Activated naive CD4-positive, alpha-beta T cell treated with anti-CD3 and anti-CD28 coated beads, Interleukin-2, amount 50 U/mL, for 72 hours (primary cell): Measurements from ENCODE around the gene EIF2S1. TPM values are rescaled to one million over a fixed set of nuclear protein-coding genes. Genes with fewer than 3 reads are reported as not detected.

Experiments
- ATAC-seq, 2 donors: fragments of 150-1000 bp; cut with Tn5 transposase; 2 replicates each; pipeline ENCODE4 v1.10.0; 2021; ENCODE audit warnings: mild to moderate bottlenecking in 2 of 2, moderate library complexity in 2 of 2
- DNase-seq, 2 donors: peaks; one replicate each; pipeline ENCODE4 v3.0.0; 2021 to 2022; ENCODE audit warnings: low spot score in 2 of 2
- H3K27ac Mint-ChIP-seq, 2 donors: one replicate each; pipeline ENCODE4 v1.8.0; 2022; ENCODE audit warnings: mild to moderate bottlenecking in 2 of 2, mixed read lengths in 2 of 2
- H3K36me3 Mint-ChIP-seq, 2 donors: one replicate each; pipeline ENCODE4 v1.8.0; 2022; ENCODE audit warnings: mixed read lengths in 2 of 2
- H3K9me3 Mint-ChIP-seq, 2 donors: one replicate each; pipeline ENCODE4 v1.8.0; 2022; ENCODE audit warnings: mixed read lengths in 2 of 2
- total RNA-seq, 2 donors: library from RNA; stranded (reverse); gene quantifications; one replicate each; pipeline ENCODE4 v1.2.3, GENCODE V29; 2022

EIF2S1 gene
- total RNA-seq, 2 donors from 2014 or later: 139 to 176 TPM

DNA sequence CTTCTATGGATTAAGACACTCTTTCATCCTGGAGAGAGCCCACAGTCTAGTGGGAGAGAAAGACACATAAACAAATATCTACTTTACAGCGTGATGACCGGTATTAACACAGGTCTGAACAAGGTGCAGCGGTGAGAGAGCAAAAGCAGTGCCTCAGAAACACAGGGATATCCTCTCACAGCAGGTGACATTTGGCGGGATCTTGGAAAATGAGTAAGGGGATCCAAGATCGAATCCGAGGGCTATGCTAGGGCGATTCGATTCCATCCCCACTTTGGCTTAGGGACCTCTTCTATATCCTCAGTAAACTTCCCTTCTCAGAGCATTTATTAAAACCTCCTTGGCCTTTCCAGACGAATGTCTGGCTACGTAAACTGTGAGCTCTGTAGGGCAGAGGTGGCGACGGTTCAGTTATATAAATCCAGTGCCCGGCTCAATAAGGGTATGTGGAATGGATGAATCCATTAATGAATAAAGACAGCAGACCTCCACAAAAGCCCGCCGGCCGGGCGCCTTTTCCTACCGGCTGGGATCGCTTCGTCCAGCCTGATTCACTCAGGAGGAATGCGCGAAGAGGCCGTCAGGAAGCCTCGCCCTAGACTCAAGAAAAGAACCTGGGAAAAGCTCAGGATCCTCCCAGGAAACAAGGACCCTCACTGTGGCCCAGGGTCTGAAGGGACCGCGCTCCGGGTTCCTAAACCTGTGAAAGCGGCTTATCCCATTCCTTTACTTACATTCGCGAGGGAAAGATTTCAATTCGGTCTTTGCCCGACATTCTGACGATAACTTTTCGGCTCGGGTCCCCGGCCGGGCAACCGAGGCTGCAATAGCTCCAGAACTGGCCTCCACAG lies 979 bp upstream of the EIF2S1 start:
- H3K9me3 Mint-ChIP-seq: no peaks in the 10 kb centered on the region
- DNase-seq (no peak), ATAC-seq (no peak)
- H3K27ac Mint-ChIP-seq: peak overlapping the region; percentile 96 to 99
- H3K36me3 Mint-ChIP-seq: peaks cover 22 to 24% of the 10 kb centered on the region in 2 donors

DNA sequence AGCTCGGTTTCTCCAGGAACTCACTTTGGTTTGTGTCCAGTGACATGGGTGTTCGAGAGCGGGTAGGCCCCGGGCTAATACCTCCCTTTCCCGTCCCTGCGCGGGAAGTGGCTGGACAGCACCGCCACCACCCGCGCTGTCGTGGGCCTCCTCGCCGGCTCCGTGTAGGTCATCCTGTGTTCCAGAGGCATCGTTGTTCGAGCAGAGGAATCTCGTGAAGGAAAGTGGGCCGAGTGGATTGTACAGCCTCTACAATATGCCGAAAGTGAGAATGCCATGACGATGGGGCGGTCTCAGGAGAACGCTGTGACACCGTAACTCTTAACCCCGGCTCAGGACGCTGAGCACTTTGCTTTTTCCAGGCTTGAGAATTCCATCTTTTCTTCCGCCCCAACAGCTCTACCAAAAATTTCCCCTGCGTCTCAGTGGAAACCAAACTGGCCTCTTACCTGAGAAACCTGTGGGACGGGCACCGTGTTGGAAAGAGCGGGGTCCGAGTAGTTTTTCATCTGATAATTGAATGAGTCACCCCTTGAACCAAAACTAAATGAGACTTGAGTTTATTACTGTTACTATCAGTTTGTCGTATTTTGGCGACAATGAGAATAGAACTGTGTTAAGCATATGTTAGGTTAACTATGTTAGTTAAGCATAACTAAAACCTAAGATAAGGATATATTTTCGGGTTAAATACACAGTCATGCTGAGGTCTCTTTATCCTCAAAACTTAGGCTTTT lies 510 bp downstream of the EIF2S1 start:
- Mint-ChIP-seq H3K27ac (peak overlapping the region; percentile 96 to 99), H3K9me3 (no peaks in the 10 kb centered on the region), H3K36me3 (peaks cover 22 to 39% of the 10 kb centered on the region in 2 donors)
- DNase-seq (no peak), ATAC-seq (peak; percentile 28 to 50)

DNA sequence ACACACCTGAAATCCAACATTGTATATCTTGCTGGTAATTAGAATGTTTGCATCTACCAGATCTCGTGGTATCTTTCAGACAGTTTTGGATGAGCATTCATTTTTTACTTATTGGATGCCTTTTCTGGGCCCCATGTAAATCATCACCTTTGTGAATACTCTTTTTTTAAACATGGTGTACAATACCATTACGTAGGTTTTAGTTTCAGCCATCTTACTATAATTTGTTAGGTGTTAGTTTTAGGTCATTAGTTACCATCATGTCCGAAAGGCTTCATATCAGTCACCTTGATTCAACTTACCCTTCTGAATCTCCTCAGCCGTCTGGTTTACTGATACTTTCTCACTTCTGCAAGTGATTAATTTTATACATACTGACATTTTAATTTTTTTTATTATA lies 5.3 kb downstream of the EIF2S1 start:
- ATAC-seq (no peak), DNase-seq (no peak)
- Mint-ChIP-seq H3K9me3 (no peaks in the 10 kb centered on the region), H3K36me3 (peaks cover 10 to 42% of the 10 kb centered on the region in 2 donors), H3K27ac (no peak overlapping the region)

DNA sequence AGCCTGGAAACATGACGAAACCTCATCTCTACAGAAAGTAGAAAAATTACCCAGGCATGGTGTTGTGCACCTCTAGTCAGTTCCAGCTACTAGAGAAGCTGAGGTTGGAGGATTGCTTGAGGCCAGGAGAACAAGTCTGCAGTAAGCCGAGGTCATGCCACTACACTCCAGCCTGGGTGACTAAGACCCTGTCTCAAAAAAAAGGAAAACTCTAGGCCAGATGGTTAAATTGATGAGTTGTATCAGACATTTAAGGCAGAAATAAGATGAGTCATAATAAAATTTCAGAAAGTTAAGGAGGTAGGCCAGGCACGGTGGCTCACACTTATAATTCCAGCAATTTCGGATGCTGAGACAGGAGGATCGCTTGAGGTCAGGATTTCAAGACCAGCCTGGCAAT lies 10.7 kb downstream of the EIF2S1 start:
- Mint-ChIP-seq H3K9me3 (no peaks in the 10 kb centered on the region), H3K27ac (peak overlapping the region in 1 of 2 donors; percentile 86), H3K36me3 (peaks cover 5 to 34% of the 10 kb centered on the region in 2 donors)
- peak; percentile 59 to 62 for ATAC-seq
- no peak for DNase-seq

DNA sequence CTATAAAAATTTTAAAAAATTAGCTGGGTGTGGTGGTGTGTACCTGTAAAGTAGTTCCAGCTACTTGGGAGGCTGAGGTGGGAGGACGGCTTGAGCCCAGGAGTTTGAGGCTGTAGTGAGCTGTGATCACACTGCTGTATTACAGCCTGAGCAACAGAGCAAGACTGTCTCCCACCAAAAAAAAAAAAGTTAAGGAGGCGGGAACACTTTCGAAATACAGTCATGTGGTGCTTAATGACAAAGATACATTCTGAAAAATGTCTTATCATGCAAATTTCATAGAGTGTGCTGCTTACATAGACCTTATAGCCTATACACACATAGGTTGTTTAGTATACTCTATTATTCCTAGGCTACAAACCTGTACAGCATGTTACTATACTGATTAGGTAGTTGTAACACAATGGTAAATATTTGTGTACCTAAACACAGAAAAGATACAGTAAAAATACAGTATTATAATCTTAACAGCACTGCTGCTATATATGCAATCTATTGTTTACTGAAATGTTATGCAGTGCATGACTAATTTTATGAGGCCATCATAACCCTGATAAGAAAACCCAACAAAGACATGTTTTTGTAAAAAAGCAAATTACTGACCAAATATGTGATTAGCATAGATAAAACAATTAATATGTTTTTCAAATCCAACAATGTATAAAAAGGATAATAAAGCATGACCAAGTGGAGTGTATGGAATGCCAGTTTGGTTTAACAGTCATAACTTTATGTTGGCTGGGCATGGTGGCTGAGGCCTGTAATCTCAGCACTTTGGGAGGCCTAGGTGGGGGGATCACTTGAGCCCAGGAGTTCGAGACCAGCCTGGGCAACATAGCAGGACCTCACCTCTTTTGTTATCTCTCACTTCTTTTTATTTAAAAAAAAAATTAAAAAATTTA lies 11.4 kb downstream of the EIF2S1 start:
- peak overlapping the region in 1 of 2 donors; percentile 86 for H3K27ac Mint-ChIP-seq
- H3K36me3 Mint-ChIP-seq: peaks cover 5 to 35% of the 10 kb centered on the region in 2 donors
- ATAC-seq (peak in 1 of 2 donors; percentile 24), DNase-seq (no peak)
- no peaks in the 10 kb centered on the region for H3K9me3 Mint-ChIP-seq

DNA sequence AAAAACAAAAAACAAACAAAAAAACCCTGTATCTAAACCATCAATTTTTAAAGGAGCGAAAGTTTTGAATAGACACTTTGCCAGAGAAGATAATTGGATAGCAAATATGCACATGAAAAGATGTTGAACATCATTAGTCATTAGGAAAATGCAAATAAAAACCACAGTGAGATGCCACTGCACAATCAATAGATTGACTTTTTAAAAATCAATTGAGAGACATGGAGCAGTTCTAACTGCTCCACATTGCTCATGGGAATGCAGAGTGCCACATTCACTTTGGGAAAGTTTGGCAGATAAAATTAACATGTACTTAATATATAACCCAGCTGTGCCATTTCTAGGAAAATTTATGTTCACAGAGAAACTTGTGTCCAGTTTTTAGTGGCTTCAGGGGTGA lies 12.7 kb downstream of the EIF2S1 start:
- peaks cover 5 to 42% of the 10 kb centered on the region in 2 donors for H3K36me3 Mint-ChIP-seq
- H3K9me3 Mint-ChIP-seq: no peaks in the 10 kb centered on the region
- H3K27ac Mint-ChIP-seq: peak overlapping the region in 1 of 2 donors; percentile 77
- ATAC-seq (peak in 1 of 2 donors; percentile 5), DNase-seq (no peak)

DNA sequence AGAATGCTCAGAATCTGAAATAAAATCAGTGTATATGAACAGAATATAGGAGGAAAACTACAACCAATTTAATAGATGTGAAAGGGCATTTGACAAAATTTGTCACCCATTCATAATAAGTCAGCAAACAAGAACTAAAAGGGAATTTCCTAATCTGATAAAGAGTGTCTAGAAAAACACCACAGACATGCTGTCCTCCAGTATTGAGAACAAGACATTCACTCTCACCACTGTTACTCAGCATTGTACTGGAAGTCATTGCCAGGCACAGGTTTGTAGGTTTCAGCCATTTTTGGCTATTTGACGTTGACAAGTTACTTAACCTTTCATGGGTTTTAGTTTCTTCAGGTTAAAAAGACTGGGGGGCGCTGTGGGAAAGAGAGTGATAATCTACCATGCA lies 13.2 kb downstream of the EIF2S1 start:
- ATAC-seq: peak; percentile 90 to 92
- DNase-seq: no peak
- Mint-ChIP-seq H3K9me3 (no peaks in the 10 kb centered on the region), H3K27ac (peak overlapping the region; percentile 77 to 79), H3K36me3 (peaks cover 5 to 43% of the 10 kb centered on the region in 2 donors)

DNA sequence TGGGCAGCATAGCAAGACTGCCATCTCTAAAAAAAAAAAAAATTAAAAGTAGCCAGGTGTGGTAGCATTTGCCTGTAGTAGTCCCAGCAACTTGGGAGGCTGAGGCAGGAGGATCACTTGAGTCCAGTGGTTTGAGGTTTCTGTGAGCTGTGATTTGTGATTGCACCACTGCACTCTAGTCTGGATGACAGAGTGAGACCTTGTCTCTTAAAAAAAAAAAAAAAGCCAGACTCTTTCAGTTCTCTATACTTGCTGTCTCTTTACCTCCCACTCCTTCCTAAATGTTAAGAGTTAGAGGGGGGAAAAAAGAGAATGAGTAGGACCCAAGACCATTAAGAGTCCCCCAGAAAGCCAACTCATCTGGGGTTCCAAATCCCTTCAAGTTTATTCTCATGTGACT lies 17.8 kb downstream of the EIF2S1 start:
- Mint-ChIP-seq H3K27ac (peak overlapping the region in 1 of 2 donors; percentile 44), H3K9me3 (no peaks in the 10 kb centered on the region), H3K36me3 (peaks cover 16 to 43% of the 10 kb centered on the region in 2 donors)
- ATAC-seq: peak in 1 of 2 donors; percentile 42
- no peak for DNase-seq

DNA sequence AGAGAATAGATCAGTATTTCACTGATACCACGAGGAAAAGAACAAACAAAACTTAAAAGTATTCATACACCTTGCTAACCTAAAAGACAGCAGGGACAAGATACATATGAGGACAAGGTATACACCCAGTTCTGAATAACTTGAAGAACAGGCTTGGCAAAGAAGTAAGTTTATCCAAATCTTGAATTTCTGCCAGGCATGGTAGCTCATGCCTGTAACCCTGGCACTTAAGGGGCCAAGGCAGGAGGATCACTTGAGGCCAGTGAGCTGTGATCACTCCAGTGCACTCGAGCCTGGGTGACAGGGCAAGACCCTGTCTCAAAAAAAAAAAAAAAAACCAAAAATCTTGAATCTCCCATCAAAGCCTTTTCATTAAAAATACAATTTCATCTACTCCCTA lies 25.0 kb downstream of the EIF2S1 start:
- no peaks in the 10 kb centered on the region for H3K9me3 Mint-ChIP-seq
- no peak for DNase-seq
- H3K36me3 Mint-ChIP-seq: peaks cover 15 to 28% of the 10 kb centered on the region in 2 donors
- no peak for ATAC-seq
- H3K27ac Mint-ChIP-seq: no peak overlapping the region

DNA sequence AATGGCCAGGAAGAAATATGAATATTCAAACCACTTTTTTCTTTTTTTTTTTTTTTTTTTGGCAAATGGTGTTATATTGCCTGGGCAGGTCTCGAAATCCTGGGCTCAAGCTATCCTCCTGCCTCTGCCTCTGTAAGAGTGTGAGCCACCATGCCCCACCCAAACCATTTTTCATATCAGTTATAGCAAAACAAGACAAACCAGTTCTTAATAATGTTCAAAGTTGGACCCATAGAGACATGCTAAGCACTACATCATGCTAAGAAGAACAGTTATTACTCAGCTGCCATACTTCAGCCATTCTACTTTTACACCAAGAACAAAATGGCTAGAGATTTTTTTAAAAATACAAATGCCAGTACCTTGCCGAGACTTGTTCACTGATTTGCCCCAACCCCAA lies 25.5 kb downstream of the EIF2S1 start:
- Mint-ChIP-seq H3K27ac (no peak overlapping the region), H3K9me3 (no peaks in the 10 kb centered on the region), H3K36me3 (peaks cover 15 to 28% of the 10 kb centered on the region in 2 donors)
- no peak for DNase-seq
- ATAC-seq: no peak

DNA sequence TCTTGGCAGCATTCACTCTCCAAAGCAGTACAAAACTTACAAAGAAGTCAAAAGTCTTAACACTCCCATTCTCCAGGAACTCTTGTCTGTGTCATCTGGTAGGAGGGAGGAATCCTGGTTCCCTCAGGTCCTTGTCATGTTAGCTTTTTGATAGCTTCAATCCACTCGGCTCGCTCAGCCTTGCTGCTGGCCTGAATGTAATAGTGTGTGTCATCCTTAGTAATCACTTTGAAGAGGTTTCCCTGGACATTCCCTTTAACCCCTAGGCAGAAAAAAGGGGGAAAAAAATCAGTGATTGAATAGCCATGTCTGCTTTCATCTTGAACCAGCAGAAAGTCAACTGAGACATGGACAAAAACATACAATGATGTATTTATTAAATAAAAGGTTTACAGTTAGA lies 27.1 kb downstream of the EIF2S1 start:
- Mint-ChIP-seq H3K9me3 (no peaks in the 10 kb centered on the region), H3K27ac (no peak overlapping the region), H3K36me3 (peaks cover 8 to 19% of the 10 kb centered on the region in 2 donors)
- DNase-seq (no peak), ATAC-seq (no peak)

DNA sequence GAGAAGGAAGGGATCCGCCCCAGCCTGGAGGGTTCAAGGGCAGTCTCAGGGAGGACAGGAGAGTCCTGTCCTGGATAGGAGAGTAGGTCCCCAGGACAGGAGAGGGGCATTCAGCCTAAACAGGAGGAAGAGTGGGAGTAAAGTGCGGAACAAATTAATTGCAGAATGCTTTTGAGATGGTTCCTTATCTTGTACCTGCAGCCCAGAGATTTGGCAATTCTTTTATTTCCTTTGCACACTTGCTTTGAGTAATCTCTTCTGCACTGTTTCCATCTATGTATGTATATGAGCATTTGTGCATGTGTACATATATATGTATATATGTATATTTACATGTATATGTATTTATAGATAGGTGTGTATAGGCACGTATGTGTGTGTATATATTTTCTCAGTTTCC lies 29.1 kb downstream of the EIF2S1 start:
- DNase-seq: no peak
- no peak for ATAC-seq
- H3K27ac Mint-ChIP-seq: no peak overlapping the region
- H3K36me3 Mint-ChIP-seq: peaks cover 4 to 14% of the 10 kb centered on the region in 2 donors
- no peaks in the 10 kb centered on the region for H3K9me3 Mint-ChIP-seq

DNA sequence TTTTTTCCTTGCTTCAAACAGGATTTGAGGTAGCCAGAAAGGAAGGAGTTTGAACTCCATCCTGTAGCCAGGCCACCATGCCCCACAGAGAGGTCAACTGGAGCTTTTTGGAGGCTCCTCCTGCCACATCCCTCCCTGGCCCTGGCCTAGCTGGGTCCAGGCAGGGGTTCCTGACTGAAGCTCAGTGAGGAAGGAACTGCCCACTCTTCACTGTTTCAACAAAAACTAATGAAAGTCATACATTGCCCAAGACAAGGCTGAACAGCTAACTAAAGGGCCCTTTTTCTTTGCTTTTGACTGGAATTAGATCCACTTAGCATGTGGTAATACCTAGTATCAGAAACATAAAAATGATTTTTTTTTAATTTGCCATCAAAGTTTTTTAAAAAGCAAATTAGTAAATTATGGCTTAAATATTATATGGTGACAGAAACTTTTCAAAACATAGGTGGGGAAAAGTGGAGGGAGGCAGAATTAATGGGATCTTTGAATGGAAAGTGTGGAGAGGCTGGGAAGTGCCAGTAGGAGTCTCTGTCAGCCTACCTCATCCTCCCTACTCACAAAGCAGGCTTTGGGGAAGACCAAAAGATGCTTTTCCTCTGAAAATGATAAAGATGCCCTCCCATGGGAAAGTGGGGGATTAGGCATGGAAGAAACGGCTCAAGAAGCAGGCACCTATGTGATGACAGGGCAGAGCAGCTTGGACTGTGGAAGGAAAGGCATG lies 29.8 kb downstream of the EIF2S1 start:
- Mint-ChIP-seq H3K27ac (peak overlapping the region in 1 of 2 donors; percentile 15), H3K36me3 (peaks cover 4 to 7% of the 10 kb centered on the region in 2 donors), H3K9me3 (no peaks in the 10 kb centered on the region)
- DNase-seq (no peak), ATAC-seq (no peak)

DNA sequence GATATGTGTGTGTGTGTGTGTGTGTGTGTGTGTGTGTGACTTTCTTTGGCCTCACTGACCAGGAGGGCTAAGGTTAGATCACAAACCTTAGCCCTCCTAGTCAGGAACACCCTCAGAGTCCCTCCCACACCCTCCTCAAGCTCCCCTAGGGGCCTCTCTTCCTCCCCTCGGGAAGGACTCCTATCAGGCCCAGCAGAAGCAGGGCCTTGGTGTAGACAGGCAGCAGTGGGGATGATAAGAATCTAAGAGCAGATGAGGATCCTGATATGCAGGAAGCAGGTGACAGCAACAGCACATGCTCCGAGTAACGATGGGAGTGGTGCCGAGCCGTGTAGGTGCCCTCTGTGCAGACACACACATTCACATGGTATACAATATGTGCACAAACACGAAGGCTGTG lies 31.1 kb downstream of the EIF2S1 start:
- H3K27ac Mint-ChIP-seq: no peak overlapping the region
- H3K36me3 Mint-ChIP-seq: no peaks in the 10 kb centered on the region
- ATAC-seq (peak in 1 of 2 donors; percentile 34), DNase-seq (no peak)
- no peaks in the 10 kb centered on the region for H3K9me3 Mint-ChIP-seq

DNA sequence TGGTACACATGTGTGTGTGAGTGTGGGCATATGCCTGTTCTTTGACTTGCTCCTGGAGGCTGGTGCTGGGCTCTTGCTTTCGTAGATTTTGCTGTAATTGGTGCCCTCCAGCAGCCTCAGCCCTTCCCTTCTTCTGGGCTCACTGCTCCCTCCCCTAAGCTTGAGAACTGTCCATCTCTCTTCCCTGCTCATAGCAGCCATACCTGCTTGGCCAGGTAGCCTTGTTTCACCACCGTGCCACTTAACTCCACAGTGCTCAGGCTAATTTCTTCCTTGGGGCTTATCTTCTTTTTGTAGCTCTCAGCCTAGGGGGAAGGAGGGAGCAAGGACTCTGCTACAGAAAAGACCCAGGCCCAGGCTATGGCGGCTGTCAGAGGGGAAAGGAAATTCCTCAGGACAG lies 32.0 kb downstream of the EIF2S1 start:
- Mint-ChIP-seq H3K36me3 (no peaks in the 10 kb centered on the region), H3K27ac (no peak overlapping the region), H3K9me3 (no peaks in the 10 kb centered on the region)
- DNase-seq (no peak), ATAC-seq (no peak)

DNA sequence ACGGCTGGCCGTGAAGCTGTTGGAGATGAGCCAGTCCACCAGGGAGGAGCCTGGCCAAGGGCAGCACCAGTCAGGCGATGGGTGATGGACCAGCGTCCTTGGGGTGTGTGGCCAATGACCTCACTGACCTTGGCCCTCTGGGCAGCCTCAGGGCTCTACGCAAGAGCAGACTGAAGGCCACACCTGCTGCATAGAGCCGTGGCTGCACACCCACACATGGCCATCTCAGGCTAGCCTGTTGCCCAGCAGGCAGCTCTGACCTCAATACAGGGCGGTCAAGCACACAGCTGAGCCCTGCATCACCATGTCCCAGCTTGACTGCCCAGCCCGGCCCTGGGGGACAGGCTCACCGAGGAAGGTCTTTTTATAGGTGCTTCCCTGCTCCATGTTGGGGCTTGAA lies 32.7 kb downstream of the EIF2S1 start:
- DNase-seq: no peak
- Mint-ChIP-seq H3K9me3 (no peaks in the 10 kb centered on the region), H3K36me3 (no peaks in the 10 kb centered on the region), H3K27ac (no peak overlapping the region)
- ATAC-seq: no peak
